IMR-90 (cell line): ENCODE data around the gene TNS1.

Experiments used
- BHLHE40 ChIP-seq: fragments of 150-350 bp; IDR thresholded peaks from 2 replicates; pipeline ENCODE4 v1.6.1; 2016; ENCODE audit warnings: mild to moderate bottlenecking, low read depth, low read length
- CEBPB ChIP-seq: IDR thresholded peaks from 2 replicates; pipeline ENCODE4 v1.6.1; 2012; ENCODE audit warnings: low read depth, low read length, improper control_type of control experiment
- FOS ChIP-seq: fragments of 150-350 bp; IDR thresholded peaks from 2 replicates; pipeline ENCODE4 v1.6.1; 2016; ENCODE audit warnings: low read depth, low read length
- MXI1 ChIP-seq: IDR thresholded peaks from 2 replicates; pipeline ENCODE4 v1.6.1; 2012; ENCODE audit warnings: low read depth, mild to moderate bottlenecking, low read length, moderate library complexity, borderline replicate concordance
- POLR2A ChIP-seq: IDR thresholded peaks from 2 replicates; pipeline ENCODE4 v1.6.1; 2012; ENCODE audit warnings: mild to moderate bottlenecking, low read depth, low read length
- RAD21 ChIP-seq: IDR thresholded peaks from 2 replicates; pipeline ENCODE4 v1.6.1; 2012; ENCODE audit warnings: low read length, improper control_type of control experiment
- RCOR1 ChIP-seq: IDR thresholded peaks from 2 replicates; pipeline ENCODE4 v1.6.1; 2012; ENCODE audit warnings: mild to moderate bottlenecking, low read length, improper control_type of control experiment; ENCODE audit not compliant: insufficient replicate concordance
- RFX5 ChIP-seq: IDR thresholded peaks from 2 replicates; pipeline ENCODE4 v1.8.0; 2012; ENCODE audit warnings: low read depth, mild to moderate bottlenecking, low read length, moderate library complexity
- SMC3 ChIP-seq: fragments of 150-350 bp; IDR thresholded peaks from 2 replicates; pipeline ENCODE4 v1.6.1; 2016; ENCODE audit warnings: low read depth, mild to moderate bottlenecking, antibody characterized with exemption, low read length, moderate library complexity
- USF2 ChIP-seq: fragments of 150-350 bp; IDR thresholded peaks from 2 replicates; pipeline ENCODE4 v1.6.1; 2017; ENCODE audit warnings: mild to moderate bottlenecking, antibody characterized with exemption, low read length, low read depth
- TF ChIP-seq, protein P1 (sequence below): conservative IDR thresholded peaks from 2 replicates; pipeline ENCODE4 v1.5.1; 2012; ENCODE audit warnings: mild to moderate bottlenecking, low read depth, low read length, improper control_type of control experiment
- TF ChIP-seq, protein P2 (sequence below): fragments of 150-350 bp; IDR thresholded peaks from 2 replicates; pipeline ENCODE4 v1.6.1; 2016; ENCODE audit warnings: low read depth, mild to moderate bottlenecking, low read length, moderate library complexity, borderline replicate concordance

- no peak for TF ChIP-seq RFX5
- no peak for TF ChIP-seq BHLHE40
- TF ChIP-seq, protein P1, sequence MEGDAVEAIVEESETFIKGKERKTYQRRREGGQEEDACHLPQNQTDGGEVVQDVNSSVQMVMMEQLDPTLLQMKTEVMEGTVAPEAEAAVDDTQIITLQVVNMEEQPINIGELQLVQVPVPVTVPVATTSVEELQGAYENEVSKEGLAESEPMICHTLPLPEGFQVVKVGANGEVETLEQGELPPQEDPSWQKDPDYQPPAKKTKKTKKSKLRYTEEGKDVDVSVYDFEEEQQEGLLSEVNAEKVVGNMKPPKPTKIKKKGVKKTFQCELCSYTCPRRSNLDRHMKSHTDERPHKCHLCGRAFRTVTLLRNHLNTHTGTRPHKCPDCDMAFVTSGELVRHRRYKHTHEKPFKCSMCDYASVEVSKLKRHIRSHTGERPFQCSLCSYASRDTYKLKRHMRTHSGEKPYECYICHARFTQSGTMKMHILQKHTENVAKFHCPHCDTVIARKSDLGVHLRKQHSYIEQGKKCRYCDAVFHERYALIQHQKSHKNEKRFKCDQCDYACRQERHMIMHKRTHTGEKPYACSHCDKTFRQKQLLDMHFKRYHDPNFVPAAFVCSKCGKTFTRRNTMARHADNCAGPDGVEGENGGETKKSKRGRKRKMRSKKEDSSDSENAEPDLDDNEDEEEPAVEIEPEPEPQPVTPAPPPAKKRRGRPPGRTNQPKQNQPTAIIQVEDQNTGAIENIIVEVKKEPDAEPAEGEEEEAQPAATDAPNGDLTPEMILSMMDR, result no peak
- no peak for TF ChIP-seq MXI1
- no peak for TF ChIP-seq RAD21
- no peak for TF ChIP-seq USF2
- no peak for TF ChIP-seq RCOR1
- no peak for TF ChIP-seq POLR2A
- TF ChIP-seq, protein P2, sequence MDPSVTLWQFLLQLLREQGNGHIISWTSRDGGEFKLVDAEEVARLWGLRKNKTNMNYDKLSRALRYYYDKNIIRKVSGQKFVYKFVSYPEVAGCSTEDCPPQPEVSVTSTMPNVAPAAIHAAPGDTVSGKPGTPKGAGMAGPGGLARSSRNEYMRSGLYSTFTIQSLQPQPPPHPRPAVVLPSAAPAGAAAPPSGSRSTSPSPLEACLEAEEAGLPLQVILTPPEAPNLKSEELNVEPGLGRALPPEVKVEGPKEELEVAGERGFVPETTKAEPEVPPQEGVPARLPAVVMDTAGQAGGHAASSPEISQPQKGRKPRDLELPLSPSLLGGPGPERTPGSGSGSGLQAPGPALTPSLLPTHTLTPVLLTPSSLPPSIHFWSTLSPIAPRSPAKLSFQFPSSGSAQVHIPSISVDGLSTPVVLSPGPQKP, result no peak
- TF ChIP-seq CEBPB, result no peak
- TF ChIP-seq SMC3, result no peak
- TF ChIP-seq FOS, result no peak
Observed at GRCh38 chr2:218043100-218043499, 40.3 kb upstream of the TNS1 start.
